ENCODE data around the gene STAT3. TPM values are rescaled to one million over a fixed set of nuclear protein-coding genes. Genes with fewer than 3 reads are reported as not detected.
"Not testable (repeated sequence)": the region's sequence is repeated elsewhere in the genome, so short reads cannot be mapped to it uniquely, and the experiment has no call there.

Gene STAT3
- total RNA-seq, 1 donor from 2014 or later = 241 TPM

DNA sequence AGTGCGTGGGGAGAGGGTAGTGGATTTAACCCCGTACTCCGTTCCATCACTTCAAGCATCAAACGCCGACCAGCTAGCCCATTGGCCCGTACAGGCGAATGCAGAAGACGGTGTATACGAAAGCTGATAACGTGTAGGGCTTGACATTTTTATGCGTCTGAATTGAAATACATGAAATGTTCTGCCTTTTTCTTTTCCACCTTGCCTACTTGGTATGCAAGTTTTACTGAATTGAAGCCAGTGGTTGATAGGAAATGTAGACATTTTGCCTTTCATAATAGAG is 834 bp upstream of the STAT3 start:
- H3K9me3 Mint-ChIP-seq = no peaks in the 10 kb centered on the region
- H3K4me1 Mint-ChIP-seq (ENCODE audit: low read depth) = peaks cover 55% of the 10 kb centered on the region
- peak overlapping the region; percentile 100 for H3K27ac Mint-ChIP-seq
- intact Hi-C loops (cut with micrococcal nuclease) = loop anchor here (1.0 to 5.0 kb wide), 5 partner anchors 18 to 457 kb away; partner anchors contain the start of gene ODAD4
- H3K36me3 Mint-ChIP-seq (ENCODE audit: low read depth) = peaks cover 12% of the 10 kb centered on the region
- DNase-seq (ENCODE audit: low spot score) = no peak
- no peaks in the 10 kb centered on the region for H3K27me3 Mint-ChIP-seq (ENCODE audit: insufficient read depth)
- peak overlapping the region; percentile 92 for H3K4me3 Mint-ChIP-seq

DNA sequence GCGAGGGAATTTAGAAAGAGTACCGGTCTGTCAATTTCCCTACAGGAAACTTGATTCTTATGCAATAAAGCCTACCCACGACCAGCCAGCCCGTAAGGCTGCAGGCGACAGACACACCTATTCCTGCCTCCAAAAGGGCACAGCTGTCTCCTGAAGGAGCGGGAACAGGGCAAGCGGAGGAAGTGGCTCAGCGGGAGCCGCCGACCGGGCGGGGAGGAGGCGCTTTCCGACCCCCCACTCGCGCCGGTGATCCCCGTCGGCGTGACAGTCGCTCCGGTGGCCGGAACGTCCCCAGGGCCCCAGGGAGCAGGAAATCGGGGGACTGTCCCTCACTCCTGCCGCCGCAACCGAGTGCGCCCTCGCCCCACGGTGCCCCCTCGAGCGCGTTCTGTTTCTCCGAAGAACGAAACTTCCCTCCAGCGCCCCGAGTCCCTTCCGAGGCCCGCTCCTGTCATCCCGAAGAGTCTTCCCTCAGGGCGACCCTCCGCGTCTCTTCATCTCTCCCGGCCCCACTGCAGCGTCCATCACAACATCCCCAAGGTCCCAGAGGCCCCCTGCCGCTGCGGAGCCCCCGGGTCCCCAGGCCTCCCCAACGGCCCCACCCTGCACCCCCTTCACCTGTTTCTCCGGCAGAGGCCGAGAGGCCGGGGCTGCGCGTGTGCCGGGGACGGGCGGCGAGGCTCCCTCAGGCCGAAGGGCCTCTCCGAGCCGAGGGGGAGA is 421 bp downstream of the STAT3 start:
- peak overlapping the region; percentile 100 for H3K27ac Mint-ChIP-seq
- peak overlapping the region; percentile 92 for H3K4me3 Mint-ChIP-seq
- intact Hi-C loops (cut with micrococcal nuclease) = loop anchor here (1.0 to 5.0 kb wide), 8 partner anchors 9 to 456 kb away; partner anchors contain the start of gene ODAD4
- H3K27me3 Mint-ChIP-seq (ENCODE audit: insufficient read depth) = no peaks in the 10 kb centered on the region
- H3K9me3 Mint-ChIP-seq = no peaks in the 10 kb centered on the region
- peaks cover 18% of the 10 kb centered on the region for H3K36me3 Mint-ChIP-seq (ENCODE audit: low read depth)
- peak; percentile 25 for DNase-seq (ENCODE audit: low spot score)
- peaks cover 54% of the 10 kb centered on the region for H3K4me1 Mint-ChIP-seq (ENCODE audit: low read depth)

DNA sequence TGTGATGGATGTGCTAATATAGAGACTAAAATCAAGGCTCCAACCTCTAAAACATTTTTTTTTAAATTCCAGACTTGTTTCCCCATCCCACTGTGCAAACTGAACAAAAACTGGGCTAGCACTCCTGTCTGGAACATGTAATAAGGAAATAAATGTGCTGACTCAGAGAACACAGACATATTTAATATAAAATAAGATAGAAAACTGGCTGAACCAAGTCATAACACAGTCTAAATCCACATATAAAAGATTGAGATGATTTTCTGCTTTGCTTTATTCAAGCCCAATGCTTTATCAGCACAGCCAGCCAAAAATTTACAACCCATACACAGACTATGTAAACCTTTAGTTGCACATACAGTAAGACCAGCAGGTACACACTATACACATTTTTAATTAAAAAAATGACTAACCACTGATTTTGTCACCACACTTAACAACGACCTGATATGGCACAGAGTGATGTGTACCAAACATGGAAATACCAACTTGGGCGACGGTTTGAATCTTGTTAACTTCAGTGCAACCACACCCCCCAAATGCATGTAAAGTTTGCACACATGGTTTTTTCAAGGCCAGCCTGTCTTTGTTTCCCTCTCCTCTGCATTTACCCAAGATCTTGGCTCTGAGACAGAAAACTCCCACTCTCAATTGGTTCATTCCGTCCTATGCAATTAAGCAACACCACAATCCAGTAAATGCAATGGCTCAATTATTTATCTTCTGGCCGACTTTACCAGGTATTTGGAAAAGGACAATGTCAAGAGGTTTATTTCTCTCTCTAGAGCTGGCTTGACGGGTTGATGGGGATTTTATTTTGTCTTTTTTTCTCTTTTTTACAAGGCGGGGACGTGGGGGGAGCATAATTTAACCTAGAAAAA is 1.2 kb downstream of the STAT3 start:
- Mint-ChIP-seq H3K9me3 (no peaks in the 10 kb centered on the region), H3K27me3 (ENCODE audit: insufficient read depth) (no peaks in the 10 kb centered on the region), H3K27ac (peak overlapping the region; percentile 100), H3K4me3 (peak overlapping the region; percentile 92), H3K4me1 (ENCODE audit: low read depth) (peaks cover 57% of the 10 kb centered on the region), H3K36me3 (ENCODE audit: low read depth) (peaks cover 23% of the 10 kb centered on the region)
- intact Hi-C loops (cut with micrococcal nuclease) = loop anchor here (1.0 to 5.0 kb wide), 2 partner anchors 8 to 455 kb away; partner anchors contain the start of gene ODAD4
- DNase-seq (ENCODE audit: low spot score) = no peak

GRCh38 chr17:42381898-42382297 is 6.3 kb downstream of the STAT3 start:
- H3K27ac Mint-ChIP-seq = peak overlapping the region; percentile 18

GRCh38 chr17:42380935-42381334 is 7.3 kb downstream of the STAT3 start:
- peak overlapping the region; percentile 29 for H3K4me3 Mint-ChIP-seq
- peaks cover 33% of the 10 kb centered on the region for H3K36me3 Mint-ChIP-seq (ENCODE audit: low read depth)
- intact Hi-C loops (cut with micrococcal nuclease) = no loop called here
- H3K27ac Mint-ChIP-seq = no peak overlapping the region
- DNase-seq (ENCODE audit: low spot score) = no peak
- H3K27me3 Mint-ChIP-seq (ENCODE audit: insufficient read depth) = no peaks in the 10 kb centered on the region
- H3K4me1 Mint-ChIP-seq (ENCODE audit: low read depth) = peaks cover 65% of the 10 kb centered on the region
- H3K9me3 Mint-ChIP-seq = no peaks in the 10 kb centered on the region

More at GRCh38 chr17:42381898-42382297, 6.3 kb downstream of the STAT3 start:
- peaks cover 39% of the 10 kb centered on the region for H3K36me3 Mint-ChIP-seq (ENCODE audit: low read depth)
- DNase-seq (ENCODE audit: low spot score) = no peak
- no peak overlapping the region for H3K4me3 Mint-ChIP-seq
- peaks cover 73% of the 10 kb centered on the region for H3K4me1 Mint-ChIP-seq (ENCODE audit: low read depth)
- no peaks in the 10 kb centered on the region for H3K27me3 Mint-ChIP-seq (ENCODE audit: insufficient read depth)
- intact Hi-C loops (cut with micrococcal nuclease) = no loop called here
- no peaks in the 10 kb centered on the region for H3K9me3 Mint-ChIP-seq

GRCh38 chr17:42378959-42379594 is 9.2 kb downstream of the STAT3 start:
- Mint-ChIP-seq H3K9me3 (no peaks in the 10 kb centered on the region), H3K27ac (peak overlapping the region; percentile 85), H3K27me3 (ENCODE audit: insufficient read depth) (no peaks in the 10 kb centered on the region), H3K4me1 (ENCODE audit: low read depth) (peaks cover 66% of the 10 kb centered on the region), H3K4me3 (peak overlapping the region; percentile 78), H3K36me3 (ENCODE audit: low read depth) (peaks cover 31% of the 10 kb centered on the region)
- intact Hi-C loops (cut with micrococcal nuclease) = loop anchor here (1.0 kb wide), 2 partner anchors 8 to 14 kb away; no protein-coding TSS in a partner anchor
- DNase-seq (ENCODE audit: low spot score) = no peak

DNA sequence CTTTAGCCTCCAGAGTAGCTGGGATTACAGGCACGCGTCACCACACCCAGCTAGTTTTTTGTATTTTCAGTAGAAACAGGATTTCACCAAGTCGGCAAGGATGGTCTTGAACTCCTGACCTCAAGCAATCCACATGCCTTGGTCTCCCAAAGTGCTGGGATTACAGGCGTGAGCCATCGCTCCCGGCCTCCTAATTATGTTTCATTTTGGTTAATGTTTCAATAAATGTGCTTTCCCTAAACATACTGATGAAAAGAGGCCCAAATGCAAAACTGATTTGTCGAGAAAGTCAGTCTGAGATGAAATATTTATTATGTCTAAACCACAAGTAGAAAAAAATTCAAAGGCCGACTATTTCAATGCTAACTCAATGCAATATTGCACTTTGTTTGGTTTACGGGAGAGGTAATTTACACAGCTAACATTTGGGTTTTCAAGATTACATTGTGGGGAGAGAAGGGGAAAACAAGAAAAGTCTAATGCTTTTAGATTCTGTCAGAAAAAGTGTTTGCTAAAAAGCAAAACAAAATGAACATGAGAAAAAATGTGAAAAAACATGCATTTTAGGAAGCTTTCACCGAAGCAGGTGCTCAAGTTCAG is 9.8 kb downstream of the STAT3 start:
- H3K4me3 Mint-ChIP-seq = peak overlapping the region; percentile 78
- peaks cover 65% of the 10 kb centered on the region for H3K4me1 Mint-ChIP-seq (ENCODE audit: low read depth)
- H3K9me3 Mint-ChIP-seq = no peaks in the 10 kb centered on the region
- no peaks in the 10 kb centered on the region for H3K27me3 Mint-ChIP-seq (ENCODE audit: insufficient read depth)
- no peak for DNase-seq (ENCODE audit: low spot score)
- H3K27ac Mint-ChIP-seq = peak overlapping the region; percentile 85
- intact Hi-C loops (cut with micrococcal nuclease) = no loop called here
- H3K36me3 Mint-ChIP-seq (ENCODE audit: low read depth) = peaks cover 31% of the 10 kb centered on the region

DNA sequence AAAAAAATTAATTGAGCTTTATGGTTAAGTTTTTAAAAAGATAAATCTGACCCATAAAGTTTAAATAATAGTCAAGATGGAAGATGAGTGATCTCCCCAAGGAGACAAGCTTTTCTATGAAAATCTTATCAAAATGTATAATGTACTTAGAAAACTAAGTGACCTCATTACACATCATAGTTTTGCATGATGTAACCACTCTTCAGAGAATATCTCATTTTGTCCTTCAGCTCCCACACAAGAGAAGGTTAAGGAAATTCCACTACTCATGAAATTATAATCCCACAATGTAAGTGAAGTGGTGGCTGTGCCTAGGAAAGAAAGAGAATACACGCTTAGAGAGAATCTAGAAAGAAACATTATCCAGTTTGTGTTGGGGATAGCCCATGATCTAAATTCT is 14.3 kb downstream of the STAT3 start:
- Mint-ChIP-seq H3K36me3 (ENCODE audit: low read depth) (peaks cover 24% of the 10 kb centered on the region), H3K4me3 (peak overlapping the region; percentile 15), H3K9me3 (peaks cover 7% of the 10 kb centered on the region), H3K4me1 (ENCODE audit: low read depth) (peaks cover 53% of the 10 kb centered on the region), H3K27me3 (ENCODE audit: insufficient read depth) (no peaks in the 10 kb centered on the region), H3K27ac (peak overlapping the region; percentile 18)
- intact Hi-C loops (cut with micrococcal nuclease) = loop anchor here (1.0 kb wide), 1 partner anchor 10 kb away; no protein-coding TSS in a partner anchor
- DNase-seq (ENCODE audit: low spot score) = no peak

GRCh38 chr17:42372142-42372541 is 16.1 kb downstream of the STAT3 start:
- Mint-ChIP-seq H3K27ac (peak overlapping the region; percentile 2), H3K9me3 (peaks cover 7% of the 10 kb centered on the region), H3K36me3 (ENCODE audit: low read depth) (peaks cover 26% of the 10 kb centered on the region), H3K4me3 (no peak overlapping the region), H3K27me3 (ENCODE audit: insufficient read depth) (no peaks in the 10 kb centered on the region), H3K4me1 (ENCODE audit: low read depth) (peaks cover 48% of the 10 kb centered on the region)
- intact Hi-C loops (cut with micrococcal nuclease) = no loop called here
- DNase-seq (ENCODE audit: low spot score) = no peak

- H3K4me3 Mint-ChIP-seq = peak overlapping the region; percentile 47
- H3K9me3 Mint-ChIP-seq; H3K27me3 Mint-ChIP-seq (ENCODE audit: insufficient read depth); DNase-seq (ENCODE audit: low spot score); intact Hi-C loops (cut with micrococcal nuclease): not testable (repeated sequence)
- peaks cover 62% of the 10 kb centered on the region for H3K4me1 Mint-ChIP-seq (ENCODE audit: low read depth)
- peak overlapping the region; percentile 75 for H3K27ac Mint-ChIP-seq
- peaks cover 38% of the 10 kb centered on the region for H3K36me3 Mint-ChIP-seq (ENCODE audit: low read depth)
Observed at GRCh38 chr17:42368797-42369561, 19.3 kb downstream of the STAT3 start.

DNA sequence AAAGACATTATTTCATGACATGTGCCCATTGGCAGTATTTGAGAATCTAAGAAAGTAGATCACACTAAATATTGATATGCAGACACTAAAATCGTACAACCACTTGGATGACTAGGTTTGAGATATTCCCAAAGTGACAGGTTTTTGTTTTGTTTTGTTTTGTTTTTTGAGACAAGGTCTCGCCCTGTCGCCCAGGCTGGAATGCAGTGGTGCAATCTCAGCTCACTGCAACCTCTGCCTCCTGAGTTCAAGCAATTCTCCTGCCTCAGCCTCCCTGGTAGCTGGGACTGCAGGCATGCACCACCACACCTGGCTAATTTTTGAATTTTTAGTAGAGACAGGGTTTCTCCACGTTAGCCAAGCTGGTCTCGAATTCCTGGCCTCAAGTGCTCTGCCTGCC is 19.9 kb downstream of the STAT3 start:
- H3K9me3 Mint-ChIP-seq; H3K27ac Mint-ChIP-seq; DNase-seq (ENCODE audit: low spot score); H3K27me3 Mint-ChIP-seq (ENCODE audit: insufficient read depth); intact Hi-C loops (cut with micrococcal nuclease); H3K4me3 Mint-ChIP-seq: not testable (repeated sequence)
- H3K4me1 Mint-ChIP-seq (ENCODE audit: low read depth) = peaks cover 66% of the 10 kb centered on the region
- peaks cover 40% of the 10 kb centered on the region for H3K36me3 Mint-ChIP-seq (ENCODE audit: low read depth)
